IPS-20b (cell line): ENCODE data around the gene LRRC23.

Experiments used
- H3K27ac ChIP-seq: one replicate; pipeline ENCODE4 v1.5.1; 2013; ENCODE audit warnings: low read length
- H3K27me3 ChIP-seq: 2 replicates; pipeline ENCODE4 v1.6.1; 2013; ENCODE audit warnings: mild to moderate bottlenecking, low read length, inconsistent platforms; ENCODE audit not compliant: insufficient read depth
- H3K36me3 ChIP-seq: 2 replicates; pipeline ENCODE4 v1.6.1; 2013; ENCODE audit warnings: low read depth, mild to moderate bottlenecking, inconsistent platforms, low read length, moderate library complexity; ENCODE audit not compliant: insufficient read depth
- H3K4me1 ChIP-seq: 2 replicates; pipeline ENCODE4 v1.6.1; 2013; ENCODE audit warnings: mild to moderate bottlenecking, control low read depth, inconsistent platforms, low read length, moderate library complexity; ENCODE audit not compliant: insufficient read depth
- H3K4me3 ChIP-seq: 2 replicates; pipeline ENCODE4 v1.5.1; 2013; ENCODE audit warnings: mild to moderate bottlenecking, low read length, inconsistent platforms
- H3K9ac ChIP-seq: 2 replicates; pipeline ENCODE4 v1.6.1; 2013; ENCODE audit warnings: low read depth, mild to moderate bottlenecking, inconsistent platforms, low read length, moderate library complexity
- H3K9me3 ChIP-seq: 2 replicates; pipeline ENCODE4 v1.6.1; 2013; ENCODE audit warnings: mild to moderate bottlenecking, low read depth, low read length, inconsistent platforms; ENCODE audit not compliant: insufficient read depth

Gene LRRC23

DNA sequence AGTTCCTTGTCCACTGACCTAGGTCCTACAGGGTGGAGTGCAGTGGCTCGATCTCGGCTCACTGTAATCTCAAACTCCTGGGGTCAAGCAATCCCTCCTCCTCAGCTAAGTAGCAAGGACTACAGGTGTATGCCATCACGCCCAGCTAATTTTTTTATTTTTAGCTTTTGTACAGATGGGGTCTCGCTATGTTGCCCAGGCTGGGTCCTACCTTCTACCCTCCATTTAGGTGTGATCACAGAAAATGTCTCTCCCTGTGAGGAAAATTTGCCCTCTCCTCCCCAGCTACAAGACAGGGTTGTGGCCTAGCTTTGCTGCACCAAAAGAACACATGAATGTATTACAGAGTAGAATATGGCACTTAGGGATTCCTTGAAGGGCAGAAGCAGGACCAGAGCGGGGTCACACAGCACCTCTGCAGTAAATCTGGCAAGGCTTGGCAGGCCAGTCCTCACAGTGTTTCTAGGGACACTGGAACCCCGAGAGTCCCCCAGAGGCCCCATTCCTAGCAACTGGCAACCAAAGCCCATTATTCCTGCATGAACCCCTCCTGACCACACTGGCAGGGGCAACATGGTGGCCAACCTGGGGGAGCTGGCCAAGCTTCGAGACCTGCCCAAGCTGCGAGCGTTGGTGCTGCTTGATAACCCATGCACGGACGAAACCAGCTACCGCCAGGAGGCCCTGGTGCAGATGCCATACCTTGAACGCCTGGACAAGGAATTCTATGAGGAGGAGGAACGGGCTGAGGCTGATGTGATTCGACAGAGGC is 7.7 kb downstream of the LRRC23 start:
- no peak overlapping the region for H3K4me3 ChIP-seq

DNA sequence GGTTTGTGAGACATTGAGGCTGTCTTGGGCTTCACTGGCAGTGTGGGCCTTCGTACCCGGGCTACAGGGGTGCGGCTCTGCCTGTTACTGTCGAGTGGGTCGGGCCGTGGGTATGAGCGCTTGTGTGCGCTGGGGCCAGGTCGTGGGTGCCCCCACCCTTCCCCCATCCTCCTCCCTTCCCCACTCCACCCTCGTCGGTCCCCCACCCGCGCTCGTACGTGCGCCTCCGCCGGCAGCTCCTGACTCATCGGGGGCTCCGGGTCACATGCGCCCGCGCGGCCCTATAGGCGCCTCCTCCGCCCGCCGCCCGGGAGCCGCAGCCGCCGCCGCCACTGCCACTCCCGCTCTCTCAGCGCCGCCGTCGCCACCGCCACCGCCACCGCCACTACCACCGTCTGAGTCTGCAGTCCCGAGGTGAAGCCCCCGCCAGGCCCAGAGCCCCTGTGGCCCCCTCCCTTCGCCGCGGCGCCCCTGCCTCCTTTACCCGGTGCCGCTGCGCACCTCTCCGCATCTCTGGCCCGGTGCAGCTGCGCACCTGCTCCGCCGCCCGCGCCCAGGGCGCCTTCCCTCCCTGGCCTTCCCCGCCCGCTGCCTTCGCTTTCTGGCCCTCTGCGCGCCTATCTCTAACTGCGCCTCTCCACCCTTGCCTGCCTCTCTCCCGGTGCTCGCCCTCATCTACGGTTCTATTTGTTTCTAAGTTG is 9.8 kb downstream of the LRRC23 start, which contains the start of gene ENO2:
Gene ENO2 (plus strand): TSS at position 335 of the 701 bp plus-strand sequence. CDS start 1,253 bp downstream, outside the sequence.
- Histone ChIP-seq H3K9ac (peak within 1 kb of the TSS; percentile 75), H3K4me3 (peak within 1 kb of the TSS; percentile 81), H3K36me3 (peaks cover 30% of the 10 kb centered on the region), H3K9me3 (no peaks in the 10 kb centered on the region), H3K27ac (no peak within 1 kb of the TSS), H3K27me3 (peaks cover 5% of the 10 kb centered on the region), H3K4me1 (peaks cover 4% of the 10 kb centered on the region; the same call in 1 of the 2 replicates)

More for the DNA sequence above, 7.7 kb downstream of the LRRC23 start:
- Histone ChIP-seq H3K9me3 (no peaks in the 10 kb centered on the region), H3K4me1 (peaks cover 4% of the 10 kb centered on the region; the same call in 1 of the 2 replicates), H3K36me3 (peaks cover 16% of the 10 kb centered on the region), H3K9ac (no peak overlapping the region), H3K27me3 (peaks cover 5% of the 10 kb centered on the region), H3K27ac (no peak overlapping the region)

DNA sequence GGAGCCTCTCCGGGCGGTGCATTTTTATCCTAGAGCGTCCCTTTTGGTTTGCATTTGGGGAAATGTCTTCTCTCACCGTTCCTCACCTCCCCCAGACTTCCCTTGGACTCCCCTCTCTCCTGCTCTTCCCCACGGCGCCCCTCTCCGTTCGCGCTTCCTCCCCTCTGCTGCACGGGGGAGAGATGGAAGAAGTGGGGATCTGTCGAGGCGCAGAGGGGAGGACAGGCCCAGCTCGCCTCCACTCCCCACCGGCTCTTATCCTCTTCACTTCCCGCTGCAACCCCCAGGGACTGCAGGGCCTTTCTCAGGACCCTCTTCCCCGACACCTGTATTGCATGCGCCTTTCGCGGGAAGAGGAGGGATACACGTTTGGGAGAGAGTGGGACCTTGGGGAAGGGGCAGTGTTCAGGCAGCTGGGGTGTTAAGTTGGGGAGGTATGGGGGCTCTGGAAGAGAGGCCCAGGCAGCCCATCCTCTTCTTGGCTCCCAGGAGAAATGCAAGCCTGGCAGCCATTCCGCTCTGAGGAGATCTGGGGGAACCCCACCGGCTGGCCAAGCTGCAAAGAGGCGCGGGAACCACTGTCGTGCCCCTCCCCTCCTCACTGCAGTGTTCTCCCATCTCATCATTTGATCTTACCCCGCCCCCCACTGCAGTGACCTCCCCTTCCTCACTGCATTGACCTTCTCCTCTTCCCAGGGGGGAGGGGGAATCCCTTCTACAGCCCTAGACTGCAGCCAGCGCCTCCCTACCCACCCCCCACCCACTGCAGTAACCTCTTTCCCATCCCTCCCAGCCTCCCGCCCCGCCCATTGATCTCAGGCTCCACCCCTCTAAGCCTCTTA is 10.5 kb downstream of the LRRC23 start:
- Histone ChIP-seq H3K4me1 (peaks cover 4% of the 10 kb centered on the region; the same call in 1 of the 2 replicates), H3K9me3 (no peaks in the 10 kb centered on the region), H3K27me3 (peaks cover 5% of the 10 kb centered on the region), H3K27ac (no peak overlapping the region), H3K36me3 (peaks cover 38% of the 10 kb centered on the region), H3K4me3 (peak overlapping the region; percentile 81), H3K9ac (peak overlapping the region; percentile 75)

DNA sequence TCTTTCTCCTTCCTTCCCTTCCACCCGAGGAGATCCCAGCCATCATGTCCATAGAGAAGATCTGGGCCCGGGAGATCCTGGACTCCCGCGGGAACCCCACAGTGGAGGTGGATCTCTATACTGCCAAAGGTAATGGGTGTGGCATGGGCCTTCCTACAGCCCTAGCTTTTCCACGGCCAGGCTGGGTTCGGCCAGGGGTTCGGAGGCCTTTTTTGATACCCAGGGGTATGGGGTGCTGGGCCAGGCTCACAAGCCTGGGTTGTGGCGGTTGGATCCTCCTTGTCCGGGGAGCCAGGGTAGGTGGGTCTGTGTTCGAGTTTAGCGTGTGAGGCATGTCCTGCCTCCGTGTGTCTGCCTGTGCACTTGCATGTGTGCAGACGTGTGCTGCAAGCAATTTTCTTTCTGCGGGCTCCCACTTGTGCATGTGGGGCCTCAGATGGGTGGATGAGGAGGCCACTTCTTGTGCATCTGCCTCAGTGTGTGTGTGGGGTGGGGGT is 11.2 kb downstream of the LRRC23 start:
- Histone ChIP-seq H3K27ac (no peak overlapping the region), H3K27me3 (peaks cover 5% of the 10 kb centered on the region), H3K4me1 (peaks cover 4% of the 10 kb centered on the region; the same call in 1 of the 2 replicates), H3K9me3 (no peaks in the 10 kb centered on the region), H3K36me3 (peaks cover 40% of the 10 kb centered on the region), H3K9ac (no peak overlapping the region), H3K4me3 (peak overlapping the region; percentile 81)

DNA sequence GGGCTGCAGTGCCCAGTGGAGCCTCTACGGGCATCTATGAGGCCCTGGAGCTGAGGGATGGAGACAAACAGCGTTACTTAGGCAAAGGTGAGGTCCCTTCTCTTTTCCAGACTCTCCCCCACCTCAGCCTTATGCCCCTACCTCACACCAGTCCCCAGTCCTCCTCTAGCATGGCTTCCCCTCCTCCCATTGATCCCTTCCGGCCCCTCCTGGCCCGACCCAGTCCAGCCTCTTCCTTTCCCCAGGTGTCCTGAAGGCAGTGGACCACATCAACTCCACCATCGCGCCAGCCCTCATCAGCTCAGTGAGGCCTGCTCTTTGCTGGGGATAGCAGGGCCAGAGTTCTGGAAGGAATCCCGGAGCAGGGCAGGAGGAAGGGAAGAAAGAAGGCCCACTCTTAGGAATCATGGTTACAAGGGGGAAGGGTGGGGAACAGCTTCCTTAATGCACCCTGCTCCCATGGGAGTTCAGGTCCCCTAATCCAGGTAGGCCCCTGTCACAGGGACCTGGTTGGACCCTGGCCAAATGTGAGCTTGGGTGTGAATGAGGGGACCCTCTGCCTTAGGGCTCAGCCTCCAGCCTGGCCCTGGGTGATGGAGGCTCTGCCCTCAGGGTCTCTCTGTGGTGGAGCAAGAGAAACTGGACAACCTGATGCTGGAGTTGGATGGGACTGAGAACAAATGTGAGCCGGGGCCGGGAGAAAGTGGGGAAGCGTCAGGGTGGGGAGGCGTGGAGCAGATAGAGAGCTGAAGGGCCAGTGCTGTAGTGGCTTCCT is 12.0 kb downstream of the LRRC23 start:
- Histone ChIP-seq H3K36me3 (peaks cover 48% of the 10 kb centered on the region), H3K27ac (no peak overlapping the region), H3K4me1 (peaks cover 4% of the 10 kb centered on the region; the same call in 1 of the 2 replicates), H3K9ac (no peak overlapping the region), H3K27me3 (peaks cover 5% of the 10 kb centered on the region), H3K9me3 (no peaks in the 10 kb centered on the region), H3K4me3 (no peak overlapping the region)

DNA sequence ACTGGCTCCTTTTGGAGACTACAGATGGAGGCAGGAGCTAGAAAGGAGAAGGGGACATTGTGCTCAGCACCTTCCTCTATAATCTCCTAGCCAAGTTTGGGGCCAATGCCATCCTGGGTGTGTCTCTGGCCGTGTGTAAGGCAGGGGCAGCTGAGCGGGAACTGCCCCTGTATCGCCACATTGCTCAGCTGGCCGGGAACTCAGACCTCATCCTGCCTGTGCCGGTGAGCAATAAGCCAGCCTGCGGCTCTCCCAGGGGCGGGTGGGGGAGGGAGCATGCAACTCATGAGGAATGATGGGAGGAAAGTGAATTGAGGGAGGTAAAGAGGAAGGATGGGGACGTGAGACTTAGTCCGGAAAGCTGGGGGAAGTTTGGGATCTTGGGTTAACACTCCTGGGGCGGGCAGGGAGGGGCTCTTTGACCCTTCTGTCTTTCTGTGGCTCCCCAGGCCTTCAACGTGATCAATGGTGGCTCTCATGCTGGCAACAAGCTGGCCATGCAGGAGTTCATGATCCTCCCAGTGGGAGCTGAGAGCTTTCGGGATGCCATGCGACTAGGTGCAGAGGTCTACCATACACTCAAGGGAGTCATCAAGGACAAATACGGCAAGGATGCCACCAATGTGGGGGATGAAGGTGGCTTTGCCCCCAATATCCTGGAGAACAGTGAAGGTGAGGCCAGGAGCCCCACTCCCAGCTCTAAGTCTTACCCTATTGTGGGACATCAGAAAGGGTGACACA is 13.0 kb downstream of the LRRC23 start:
- Histone ChIP-seq H3K27me3 (peaks cover 5% of the 10 kb centered on the region), H3K27ac (no peak overlapping the region), H3K36me3 (peaks cover 59% of the 10 kb centered on the region), H3K9me3 (no peaks in the 10 kb centered on the region), H3K9ac (no peak overlapping the region), H3K4me3 (no peak overlapping the region), H3K4me1 (peaks cover 4% of the 10 kb centered on the region; the same call in 1 of the 2 replicates)

DNA sequence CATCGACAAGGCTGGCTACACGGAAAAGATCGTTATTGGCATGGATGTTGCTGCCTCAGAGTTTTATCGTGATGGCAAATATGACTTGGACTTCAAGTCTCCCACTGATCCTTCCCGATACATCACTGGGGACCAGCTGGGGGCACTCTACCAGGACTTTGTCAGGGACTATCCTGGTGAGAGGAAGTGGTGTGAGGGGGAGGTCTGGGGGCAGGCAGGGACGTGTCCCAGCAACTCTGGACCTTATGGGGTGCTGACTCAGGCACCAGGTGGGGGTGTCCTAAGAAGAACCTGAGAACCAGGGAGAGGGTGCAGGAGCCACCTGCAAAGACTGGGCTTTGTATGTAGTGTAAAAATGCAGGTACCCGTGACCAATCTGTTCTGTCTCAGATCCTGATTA is 15.0 kb downstream of the LRRC23 start:
- peaks cover 73% of the 10 kb centered on the region for H3K36me3 ChIP-seq

DNA sequence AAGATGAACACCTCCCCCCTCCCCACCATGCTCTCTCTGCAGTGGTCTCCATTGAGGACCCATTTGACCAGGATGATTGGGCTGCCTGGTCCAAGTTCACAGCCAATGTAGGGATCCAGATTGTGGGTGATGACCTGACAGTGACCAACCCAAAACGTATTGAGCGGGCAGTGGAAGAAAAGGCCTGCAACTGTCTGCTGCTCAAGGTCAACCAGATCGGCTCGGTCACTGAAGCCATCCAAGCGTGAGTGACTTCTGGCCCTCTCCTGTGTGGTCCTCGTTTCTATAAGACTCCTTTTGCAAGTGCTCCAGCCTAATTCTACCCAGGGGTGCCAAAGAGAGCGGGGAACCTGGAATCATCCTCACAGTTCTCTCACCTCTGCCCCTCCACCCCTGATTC is 16.9 kb downstream of the LRRC23 start:
- H3K27ac ChIP-seq: no peak overlapping the region
- no peak overlapping the region for H3K4me3 ChIP-seq
- H3K27me3 ChIP-seq: no peaks in the 10 kb centered on the region
- H3K36me3 ChIP-seq: peaks cover 65% of the 10 kb centered on the region
- no peaks in the 10 kb centered on the region for H3K9me3 ChIP-seq
- H3K4me1 ChIP-seq: peaks cover 14% of the 10 kb centered on the region; the same call in 1 of the 2 replicates
- H3K9ac ChIP-seq: no peak overlapping the region

More for the DNA sequence above, 15.0 kb downstream of the LRRC23 start:
- no peaks in the 10 kb centered on the region for H3K9me3 ChIP-seq
- peaks cover 3% of the 10 kb centered on the region; the same call in 1 of the 2 replicates for H3K4me1 ChIP-seq
- H3K9ac ChIP-seq: no peak overlapping the region
- H3K27me3 ChIP-seq: no peaks in the 10 kb centered on the region
- no peak overlapping the region for H3K27ac ChIP-seq
- H3K4me3 ChIP-seq: no peak overlapping the region

DNA sequence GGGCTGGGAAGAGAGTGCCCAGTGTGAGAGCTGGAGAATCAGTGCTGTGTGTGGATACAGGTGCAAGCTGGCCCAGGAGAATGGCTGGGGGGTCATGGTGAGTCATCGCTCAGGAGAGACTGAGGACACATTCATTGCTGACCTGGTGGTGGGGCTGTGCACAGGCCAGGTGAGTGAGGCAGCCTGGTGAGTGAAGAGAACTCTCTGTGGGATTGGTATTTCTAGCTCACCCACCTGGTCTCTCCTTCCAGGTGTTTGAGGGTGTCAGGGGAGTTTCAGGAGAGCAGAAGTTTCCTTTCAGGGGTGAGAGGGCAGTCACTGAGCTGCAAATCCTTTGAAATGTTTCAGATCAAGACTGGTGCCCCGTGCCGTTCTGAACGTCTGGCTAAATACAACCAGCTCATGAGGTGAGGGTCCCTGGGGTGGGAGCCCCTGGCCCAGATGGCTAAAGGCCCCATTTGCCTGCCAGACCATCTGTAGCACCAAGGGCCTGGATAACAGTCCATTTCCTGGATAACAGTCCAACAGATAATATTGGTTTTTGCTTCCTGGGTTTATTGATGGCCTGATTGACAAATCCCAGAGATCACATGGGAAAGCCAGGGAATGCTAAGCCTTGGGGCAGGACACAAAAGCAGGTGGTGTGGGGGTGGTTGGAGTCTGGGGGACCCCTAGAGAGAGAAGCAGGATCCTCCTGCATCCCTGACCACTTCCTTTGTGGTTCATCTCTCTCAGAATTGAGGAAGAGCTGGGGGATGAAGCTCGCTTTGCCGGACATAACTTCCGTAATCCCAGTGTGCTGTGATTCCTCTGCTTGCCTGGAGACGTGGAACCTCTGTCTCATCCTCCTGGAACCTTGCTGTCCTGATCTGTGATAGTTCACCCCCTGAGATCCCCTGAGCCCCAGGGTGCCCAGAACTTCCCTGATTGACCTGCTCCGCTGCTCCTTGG is 17.6 kb downstream of the LRRC23 start:
- peaks cover 21% of the 10 kb centered on the region; the same call in 1 of the 2 replicates for H3K4me1 ChIP-seq
- H3K4me3 ChIP-seq: no peak overlapping the region
- H3K27ac ChIP-seq: no peak overlapping the region

More for the DNA sequence above, 17.6 kb downstream of the LRRC23 start:
- Histone ChIP-seq H3K9me3 (no peaks in the 10 kb centered on the region), H3K9ac (no peak overlapping the region), H3K36me3 (peaks cover 57% of the 10 kb centered on the region), H3K27me3 (no peaks in the 10 kb centered on the region)
